ENCODE results near the gene SCAF8.

- no peak for TF ChIP-seq EP300 (IDR thresholded peaks at IDR 0.05)
- no peak for TF ChIP-seq POLR2A (IDR thresholded peaks at IDR 0.05)
- TF ChIP-seq POLR2AphosphoS5 (IDR thresholded peaks at IDR 0.05), result no peak
- no peak for TF ChIP-seq CTCF (IDR thresholded peaks at IDR 0.05)
Measured at GRCh38 chr6:154758125-154758524, 24.9 kb downstream of the SCAF8 start.

Measured in sigmoid colon (tissue), 4 donors.